RPMI7951 (cell line): ENCODE data around the gene HSD17B4. TPM values are rescaled to one million over a fixed set of nuclear protein-coding genes. Genes with fewer than 3 reads are reported as not detected.
"Not testable (repeated sequence)": the region's sequence is repeated elsewhere in the genome, so short reads cannot be mapped to it uniquely, and the experiment has no call there.

Source experiments
- DNase-seq: peaks from one replicate; pipeline ENCODE4 v3.0.0-alpha.2; 2012; ENCODE audit warnings: low read depth
- total RNA-seq: library from RNA; depleted of rRNA; stranded (reverse); fragments of >200 nt; shearing (Covaris generic); gene quantifications from 2 replicates; pipeline ENCODE4 v1.2.3, GENCODE V29; 2014; rRNA removed

The HSD17B4 gene
- total RNA-seq = 138 and 183 TPM in 2 replicates

GRCh38 chr5:119452373-119453039, at the start of gene HSD17B4:
Gene HSD17B4, plus strand, starts transcription at chr5:119452497. Its CDS starts 79 bp downstream, at chr5:119452576.
- DNase-seq = peak; percentile 82

GRCh38 chr5:119402555-119402954, 49.7 kb upstream of the HSD17B4 start:
- DNase-seq = no peak

- no peak for DNase-seq
Observed at GRCh38 chr5:119404033-119404432, 48.3 kb upstream of the HSD17B4 start.

- no peak for DNase-seq
Observed at GRCh38 chr5:119405419-119405818, 46.9 kb upstream of the HSD17B4 start.

- no peak for DNase-seq
Observed at GRCh38 chr5:119406551-119407110, 45.7 kb upstream of the HSD17B4 start.

- DNase-seq = no peak
Observed at GRCh38 chr5:119409235-119409815, 43.0 kb upstream of the HSD17B4 start.

- no peak for DNase-seq
Observed at GRCh38 chr5:119410448-119411159, 41.7 kb upstream of the HSD17B4 start.

GRCh38 chr5:119411361-119412278, 40.7 kb upstream of the HSD17B4 start:
- DNase-seq = peak; percentile 69

GRCh38 chr5:119412279-119413227, 39.7 kb upstream of the HSD17B4 start:
- no peak for DNase-seq

- not testable (repeated sequence) for DNase-seq
Observed at GRCh38 chr5:119414124-119414734, 38.1 kb upstream of the HSD17B4 start.

- peak; percentile 61 for DNase-seq
Observed at GRCh38 chr5:119417891-119418605, 34.2 kb upstream of the HSD17B4 start.

GRCh38 chr5:119418606-119419100, 33.6 kb upstream of the HSD17B4 start:
- DNase-seq = no peak

GRCh38 chr5:119420169-119420568, 32.1 kb upstream of the HSD17B4 start:
- no peak for DNase-seq

GRCh38 chr5:119426057-119426456, 26.2 kb upstream of the HSD17B4 start:
- DNase-seq = no peak

- DNase-seq = no peak
Observed at GRCh38 chr5:119427060-119427459, 25.2 kb upstream of the HSD17B4 start.

- DNase-seq = not testable (repeated sequence)
Observed at GRCh38 chr5:119427596-119427995, 24.7 kb upstream of the HSD17B4 start.

- DNase-seq = not testable (repeated sequence)
Observed at GRCh38 chr5:119428166-119428565, 24.1 kb upstream of the HSD17B4 start.

- not testable (repeated sequence) for DNase-seq
Observed at GRCh38 chr5:119428574-119428973, 23.7 kb upstream of the HSD17B4 start.

GRCh38 chr5:119432674-119433237, 19.5 kb upstream of the HSD17B4 start:
- DNase-seq = not testable (repeated sequence)
